GM19397 (cell line): ENCODE data around the gene S100A14.
"Not testable (repeated sequence)": the region's sequence is repeated elsewhere in the genome, so short reads cannot be mapped to it uniquely, and the experiment has no call there.

Source experiments
- ATAC-seq: cut with Tn5 transposase; IDR thresholded peaks from one replicate; pipeline ENCODE4 v1.9.1; 2021; ENCODE audit warnings: mild to moderate bottlenecking, moderate library complexity; ENCODE audit not compliant: unreplicated experiment

S100A14 gene

GRCh38 chr1:153588482-153588881 is 27.6 kb downstream of the S100A14 start:
- no peak for ATAC-seq

GRCh38 chr1:153588033-153588432 is 28.1 kb downstream of the S100A14 start:
- not testable (repeated sequence) for ATAC-seq

DNA sequence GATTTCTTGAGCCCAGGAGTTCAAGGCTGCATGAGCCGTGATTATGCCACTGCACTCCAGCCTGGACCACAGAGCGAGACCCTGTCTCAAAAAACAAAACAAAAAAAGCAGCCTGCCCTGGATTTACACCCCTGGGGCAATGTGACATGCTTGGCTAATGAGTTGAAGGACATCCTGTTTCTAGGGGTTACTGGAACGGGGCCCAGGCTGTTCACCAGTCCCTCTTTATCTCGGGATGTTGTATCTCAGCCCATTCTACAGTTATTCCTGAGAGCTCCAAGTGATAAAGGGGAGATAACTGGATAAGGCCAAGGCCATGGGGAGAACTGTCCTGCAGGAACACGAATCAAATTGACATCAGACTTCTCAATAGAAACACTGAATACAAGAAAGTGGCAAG is 28.8 kb downstream of the S100A14 start:
- ATAC-seq = no peak

GRCh38 chr1:153586347-153586746 is 29.8 kb downstream of the S100A14 start:
- no peak for ATAC-seq

DNA sequence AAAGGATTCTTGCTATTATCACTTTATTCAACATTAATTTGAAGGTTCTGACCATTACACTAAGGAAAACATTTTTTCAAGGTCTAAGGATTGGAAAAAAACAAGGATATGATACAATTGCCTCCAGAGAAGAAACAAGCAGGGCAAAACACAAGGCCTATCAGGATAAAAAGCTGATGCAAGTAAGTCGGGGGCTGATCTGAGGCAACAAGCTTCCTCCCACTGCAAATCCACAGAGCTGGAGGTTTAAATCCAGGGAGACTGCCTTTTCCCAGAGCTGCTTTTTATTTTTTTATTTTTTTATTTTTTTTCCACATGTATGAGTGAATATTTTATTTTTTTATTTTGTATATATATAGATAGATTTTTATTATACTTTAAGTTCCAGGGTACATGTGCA is 31.1 kb downstream of the S100A14 start:
- ATAC-seq = no peak

DNA sequence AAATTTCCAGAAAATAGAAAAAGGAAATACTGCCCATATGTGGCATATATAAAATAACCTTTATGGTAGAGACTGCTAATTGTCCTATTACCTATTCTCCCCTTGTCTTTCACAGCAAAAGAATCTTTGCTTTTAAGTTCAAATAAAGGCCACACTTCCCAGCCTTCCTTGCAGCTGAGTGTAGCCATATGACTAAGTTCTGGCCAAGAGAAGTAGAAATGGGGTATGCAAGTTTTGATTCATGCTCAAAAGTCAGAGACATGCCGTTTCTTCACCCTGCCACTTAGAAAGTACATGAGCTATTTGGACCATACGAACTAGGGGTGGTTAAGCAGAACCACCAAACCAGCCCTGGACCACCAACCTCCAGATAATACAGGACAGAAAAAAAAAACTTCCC is 32.1 kb downstream of the S100A14 start:
- ATAC-seq = no peak

GRCh38 chr1:153583514-153583913 is 32.6 kb downstream of the S100A14 start:
- ATAC-seq = not testable (repeated sequence)

DNA sequence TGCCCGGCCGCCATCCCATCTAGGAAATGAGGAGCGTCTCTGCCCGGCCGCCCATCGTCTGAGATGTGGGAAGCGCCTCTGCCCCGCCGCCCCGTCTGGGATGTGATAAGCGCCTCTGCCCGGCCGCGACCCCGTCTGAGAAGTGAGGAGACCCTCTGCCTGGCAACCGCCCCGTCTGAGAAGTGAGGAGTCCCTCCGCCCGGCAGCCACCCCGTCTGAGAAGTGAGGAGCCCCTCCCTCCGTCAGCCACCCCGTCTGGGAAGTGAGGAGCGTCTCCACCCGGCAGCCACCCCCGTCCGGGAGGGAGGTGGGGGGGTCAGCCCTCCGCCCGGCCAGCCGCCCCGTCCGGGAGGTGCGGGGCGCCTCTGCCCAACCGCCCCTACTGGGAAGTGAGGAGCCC is 33.3 kb downstream of the S100A14 start:
- ATAC-seq = not testable (repeated sequence)

- ATAC-seq = no peak
These were observed 37.2 kb downstream of the S100A14 start for GRCh38 chr1:153578936-153579335.

DNA sequence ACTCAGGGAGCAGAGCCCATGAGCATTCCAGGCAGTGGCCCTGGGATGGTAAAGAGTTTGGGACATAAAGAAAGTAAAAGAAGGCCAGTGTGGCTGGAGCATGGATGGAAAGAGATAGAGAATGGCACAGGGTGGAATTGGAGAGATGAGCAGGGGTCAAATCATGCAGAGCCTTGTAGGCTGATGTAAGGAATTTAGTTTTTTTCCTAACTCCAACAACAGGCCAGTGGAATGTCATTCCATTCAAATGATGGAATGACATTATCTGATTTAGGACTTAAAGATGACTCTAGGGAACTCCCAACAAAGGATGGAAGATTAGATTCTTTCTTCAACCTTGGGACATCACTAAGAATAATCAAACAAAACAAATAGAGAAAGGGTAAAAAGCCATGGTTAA is 37.6 kb downstream of the S100A14 start:
- no peak for ATAC-seq

GRCh38 chr1:153577624-153578051 is 38.5 kb downstream of the S100A14 start:
- ATAC-seq = no peak

DNA sequence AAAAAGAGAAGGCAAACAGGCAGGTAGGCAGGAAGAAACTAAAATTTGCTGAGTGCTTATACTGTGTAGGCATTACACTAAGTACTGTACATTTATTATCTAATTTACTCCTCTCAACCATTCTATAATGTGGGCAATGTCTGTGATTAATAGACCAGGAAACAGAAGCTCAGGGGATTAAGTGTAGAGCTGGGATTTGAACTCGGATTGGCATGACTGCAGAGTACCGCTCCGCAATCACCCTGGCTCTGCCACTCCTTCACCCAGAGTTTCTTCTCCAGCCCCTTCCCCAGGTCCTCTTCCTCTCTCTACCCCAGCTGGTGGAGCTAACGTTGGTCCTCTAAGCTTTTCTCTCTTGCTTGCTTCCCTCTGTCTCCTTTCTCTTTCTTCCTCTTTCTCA is 39.0 kb downstream of the S100A14 start:
- ATAC-seq = no peak

GRCh38 chr1:153575497-153575896 is 40.6 kb downstream of the S100A14 start:
- ATAC-seq = not testable (repeated sequence)

GRCh38 chr1:153575081-153575491 is 41.0 kb downstream of the S100A14 start:
- ATAC-seq = not testable (repeated sequence)

DNA sequence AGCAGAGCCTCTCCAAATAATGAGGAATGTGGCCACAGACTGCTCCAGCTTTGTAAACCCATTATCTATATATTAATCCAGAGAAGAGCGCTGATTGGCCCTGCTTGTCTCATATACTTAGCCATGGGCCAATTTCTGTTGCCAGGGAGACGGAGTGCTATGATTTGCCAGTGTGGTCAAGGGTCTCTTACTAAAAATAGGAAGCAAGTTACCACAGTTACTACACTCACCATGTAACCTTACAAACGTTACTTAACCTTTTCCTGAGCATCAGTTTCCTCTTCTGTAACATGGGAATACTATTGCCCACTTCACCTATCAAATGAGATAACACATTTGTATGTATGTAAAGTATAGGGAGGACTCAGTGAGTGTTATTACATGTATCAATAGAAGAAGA is 42.8 kb downstream of the S100A14 start:
- ATAC-seq = no peak

DNA sequence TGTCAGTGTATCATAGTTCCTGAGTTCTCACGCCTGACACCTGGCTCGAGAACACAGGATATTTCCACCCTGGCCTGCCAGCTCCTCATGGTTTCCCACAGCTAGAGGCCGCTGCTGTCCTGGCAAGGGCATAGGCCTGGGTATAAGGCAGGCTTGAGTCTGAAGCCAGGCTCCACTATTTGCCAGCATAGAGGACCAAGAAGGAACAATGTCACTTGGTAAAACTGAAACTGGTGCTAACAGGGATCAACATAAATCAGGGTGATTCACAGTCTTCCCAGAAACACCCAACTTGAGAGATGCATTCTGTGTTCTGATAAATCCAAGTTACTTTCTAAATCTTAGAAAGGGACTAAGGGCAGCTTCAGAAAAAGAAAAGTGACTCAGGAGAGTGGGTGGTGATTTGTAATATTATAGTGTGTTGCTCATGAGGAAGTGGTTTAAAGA is 43.5 kb downstream of the S100A14 start:
- ATAC-seq = peak; percentile 74

DNA sequence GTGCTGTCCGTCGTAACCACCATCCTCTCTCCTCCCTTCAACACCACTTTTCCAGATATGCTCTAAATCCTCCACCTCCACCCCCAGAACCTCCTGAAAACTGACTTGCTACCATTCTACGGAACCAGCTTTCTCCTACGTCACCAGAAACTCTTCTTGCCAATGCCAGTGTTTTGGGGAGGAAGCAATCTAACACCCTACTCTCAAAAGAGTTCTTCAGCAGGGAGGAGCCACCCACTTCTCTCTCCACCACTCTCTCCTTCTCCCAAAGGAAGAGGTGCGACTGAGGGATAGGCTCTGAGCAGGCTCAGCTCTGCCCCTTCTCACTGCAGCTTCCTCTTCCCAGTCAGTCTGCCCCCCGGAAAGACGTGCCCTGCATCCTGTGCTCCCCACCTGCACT is 44.4 kb downstream of the S100A14 start:
- no peak for ATAC-seq

GRCh38 chr1:153570874-153571273 is 45.3 kb downstream of the S100A14 start:
- ATAC-seq = no peak

- ATAC-seq = no peak
These were observed 46.7 kb downstream of the S100A14 start for GRCh38 chr1:153569465-153569864.

DNA sequence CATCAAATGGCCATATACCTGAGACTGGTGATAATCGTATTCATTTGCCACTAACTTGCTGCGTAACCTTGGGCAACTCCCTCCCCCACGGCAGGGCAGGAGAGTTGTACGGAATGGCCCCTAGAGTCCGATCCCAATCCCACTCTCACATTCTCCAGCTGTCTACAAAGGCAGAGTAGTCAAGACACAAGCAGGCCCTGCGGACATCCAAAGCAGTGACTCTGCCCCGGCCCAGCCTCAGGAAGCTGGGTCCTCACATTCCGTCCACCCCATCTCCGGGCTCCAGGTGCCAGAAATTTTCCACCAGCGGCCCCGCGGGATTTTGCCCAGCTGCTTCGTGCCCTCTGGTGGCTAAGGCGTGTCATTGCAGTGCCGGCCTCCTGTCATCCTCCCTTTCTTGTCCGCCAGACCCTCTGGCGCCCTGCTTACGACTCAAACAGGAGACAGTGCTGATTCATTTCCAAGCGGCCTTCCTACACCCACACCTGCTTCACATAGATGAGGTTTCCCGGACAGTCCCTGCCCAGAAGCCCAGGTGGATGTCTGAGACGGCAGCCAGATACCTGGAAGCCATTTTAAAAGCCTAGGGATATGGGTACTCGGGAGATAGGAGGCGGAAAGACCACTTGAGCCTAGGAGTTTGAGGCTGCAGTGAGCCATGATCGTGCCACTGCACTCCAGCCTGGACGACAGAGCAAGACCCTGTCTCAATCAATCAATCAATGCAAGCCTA is 47.6 kb downstream of the S100A14 start:
- ATAC-seq = no peak

- no peak for ATAC-seq
These were observed 48.3 kb downstream of the S100A14 start for GRCh38 chr1:153567621-153568366.
